ENCODE data around the gene ACVR1B. TPM values are rescaled to one million over a fixed set of nuclear protein-coding genes. Genes with fewer than 3 reads are reported as not detected.

Gene ACVR1B
- total RNA-seq, 1 donor from 2014 or later, result 34.9 TPM

DNA sequence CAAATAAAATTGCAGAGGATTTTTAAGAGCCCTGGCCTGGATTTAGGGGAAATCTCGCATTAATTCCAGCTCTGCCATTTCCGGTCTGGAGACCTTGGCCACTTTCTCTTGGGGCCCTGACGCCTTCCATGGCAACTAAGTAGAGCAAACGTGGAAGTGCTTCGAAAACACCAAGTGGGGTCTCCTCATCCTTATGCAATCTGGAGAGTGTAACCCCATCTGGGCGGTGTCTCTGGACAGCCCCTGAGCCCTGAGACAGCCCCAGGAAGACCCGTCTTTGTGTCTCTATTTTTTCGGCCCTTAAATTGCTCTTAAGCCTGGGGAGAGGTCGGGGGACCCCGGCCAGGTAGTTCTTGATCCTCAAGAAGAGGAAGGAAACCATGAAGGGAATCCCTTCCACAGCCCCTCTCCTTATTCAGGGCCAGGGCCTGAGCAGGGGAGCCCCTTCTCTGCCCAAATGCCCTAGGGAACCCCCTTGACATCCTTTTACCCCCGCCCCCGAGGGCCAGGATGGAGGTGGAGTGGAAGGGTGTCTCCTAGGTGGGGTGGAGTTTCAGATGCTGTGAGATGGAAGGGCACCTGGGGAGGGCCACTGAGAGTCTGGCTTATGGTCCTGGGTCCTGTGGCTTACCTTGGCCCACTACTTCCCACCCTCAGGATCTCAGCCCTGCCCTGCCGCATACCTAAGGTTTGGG, 82.1 kb downstream of the ACVR1B start:
- TF ChIP-seq, protein P1, sequence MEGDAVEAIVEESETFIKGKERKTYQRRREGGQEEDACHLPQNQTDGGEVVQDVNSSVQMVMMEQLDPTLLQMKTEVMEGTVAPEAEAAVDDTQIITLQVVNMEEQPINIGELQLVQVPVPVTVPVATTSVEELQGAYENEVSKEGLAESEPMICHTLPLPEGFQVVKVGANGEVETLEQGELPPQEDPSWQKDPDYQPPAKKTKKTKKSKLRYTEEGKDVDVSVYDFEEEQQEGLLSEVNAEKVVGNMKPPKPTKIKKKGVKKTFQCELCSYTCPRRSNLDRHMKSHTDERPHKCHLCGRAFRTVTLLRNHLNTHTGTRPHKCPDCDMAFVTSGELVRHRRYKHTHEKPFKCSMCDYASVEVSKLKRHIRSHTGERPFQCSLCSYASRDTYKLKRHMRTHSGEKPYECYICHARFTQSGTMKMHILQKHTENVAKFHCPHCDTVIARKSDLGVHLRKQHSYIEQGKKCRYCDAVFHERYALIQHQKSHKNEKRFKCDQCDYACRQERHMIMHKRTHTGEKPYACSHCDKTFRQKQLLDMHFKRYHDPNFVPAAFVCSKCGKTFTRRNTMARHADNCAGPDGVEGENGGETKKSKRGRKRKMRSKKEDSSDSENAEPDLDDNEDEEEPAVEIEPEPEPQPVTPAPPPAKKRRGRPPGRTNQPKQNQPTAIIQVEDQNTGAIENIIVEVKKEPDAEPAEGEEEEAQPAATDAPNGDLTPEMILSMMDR (IDR thresholded peaks at IDR 0.05), result no peak
- H3K9me3 ChIP-seq, result no peaks in the 10 kb centered on the region
- H3K4me1 ChIP-seq, result peaks cover 44% of the 10 kb centered on the region
- peak overlapping the region; percentile 95 for H3K27ac ChIP-seq
- peak in 1 of 2 donors; percentile 0 for ATAC-seq
- intact Hi-C loops (cut with DNase I), result no loop called here
- DNase-seq, result no peak
- peak overlapping the region; percentile 49 for H3K4me3 ChIP-seq
- no peaks in the 10 kb centered on the region for H3K36me3 ChIP-seq
- no peaks in the 10 kb centered on the region for H3K27me3 ChIP-seq (ENCODE audit: low read depth)

DNA sequence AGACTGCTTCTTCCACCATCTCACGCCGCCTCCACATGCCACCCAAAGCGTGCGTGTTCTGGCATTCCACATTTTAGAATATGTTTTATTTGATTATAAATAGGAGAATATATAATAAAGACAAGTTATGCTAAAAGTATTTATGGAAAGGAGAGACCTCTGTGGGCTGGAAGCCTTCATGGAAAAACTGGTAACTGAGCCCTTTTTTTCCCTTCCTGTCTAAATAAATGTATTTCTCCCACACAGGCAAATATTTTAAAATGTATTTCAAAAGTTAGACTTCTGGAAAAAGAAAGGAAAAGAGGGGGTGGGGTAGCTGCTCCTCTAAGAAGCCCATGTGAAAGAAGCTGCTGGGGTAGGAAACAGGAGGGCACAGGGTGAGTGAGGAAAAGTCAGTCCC, 83.7 kb downstream of the ACVR1B start:
- Histone ChIP-seq H3K27me3 (ENCODE audit: low read depth) (no peaks in the 10 kb centered on the region), H3K36me3 (no peaks in the 10 kb centered on the region), H3K4me3 (no peak overlapping the region), H3K4me1 (peaks cover 50% of the 10 kb centered on the region), H3K27ac (no peak overlapping the region), H3K9me3 (no peaks in the 10 kb centered on the region)
- DNase-seq, result no peak
- intact Hi-C loops (cut with DNase I), result no loop called here
- ATAC-seq, result no peak
- TF ChIP-seq, protein P1 (IDR thresholded peaks at IDR 0.05), result no peak

DNA sequence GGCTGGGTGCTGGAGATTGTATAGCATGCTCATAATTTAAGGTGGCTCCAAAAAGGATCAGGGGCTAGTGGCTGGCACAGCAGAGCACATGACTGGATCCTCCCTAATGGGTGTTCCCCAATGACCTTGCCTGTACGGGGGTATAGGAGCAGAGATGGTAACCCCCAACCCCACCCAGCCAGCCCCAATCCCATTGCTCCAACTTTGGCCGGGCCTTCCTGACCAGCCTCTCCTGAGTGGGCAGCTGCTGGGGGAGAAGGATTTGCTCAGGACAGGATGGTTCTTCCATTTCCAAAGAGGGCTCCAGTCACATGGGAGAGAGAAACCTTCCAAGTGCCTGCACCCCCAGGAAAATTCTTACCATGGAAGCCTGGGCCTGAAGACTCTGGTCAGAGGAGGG, 84.4 kb downstream of the ACVR1B start:
- peak overlapping the region; percentile 89 for H3K27ac ChIP-seq

DNA sequence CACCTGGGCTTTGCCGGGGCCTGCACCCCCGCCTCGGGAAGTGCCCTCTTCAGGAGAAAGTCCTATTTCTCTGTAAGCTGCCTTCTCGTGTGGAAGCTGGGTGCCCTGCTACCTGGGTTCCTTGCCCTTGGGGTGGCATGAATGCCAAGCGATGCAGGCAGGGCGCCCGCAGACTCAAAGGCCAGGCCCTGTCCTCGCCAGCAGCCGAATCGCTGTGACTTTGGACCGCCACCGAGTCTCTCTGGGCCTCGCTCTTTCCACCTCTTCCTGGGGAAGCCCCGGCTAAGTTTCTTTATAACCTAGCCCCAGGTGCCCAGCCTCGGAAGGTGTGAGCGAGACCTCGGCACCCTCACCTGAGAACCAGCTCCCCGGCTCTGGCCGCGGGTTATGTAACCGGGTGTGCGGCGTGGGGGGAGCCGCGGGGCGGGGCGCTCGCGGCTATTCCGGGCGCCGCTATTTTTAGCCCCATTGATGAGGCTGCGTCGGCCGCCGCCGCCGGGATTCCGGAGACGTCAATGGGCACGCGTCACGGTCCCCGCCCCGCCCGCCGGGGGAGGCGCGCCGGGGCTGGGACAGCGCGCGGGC, 85.2 kb downstream of the ACVR1B start:
- DNase-seq, result peak; percentile 92
- H3K9me3 ChIP-seq, result no peaks in the 10 kb centered on the region
- H3K27ac ChIP-seq, result peak overlapping the region; percentile 89
- peaks cover 54% of the 10 kb centered on the region for H3K4me1 ChIP-seq
- no peaks in the 10 kb centered on the region for H3K36me3 ChIP-seq
- intact Hi-C loops (cut with DNase I), result no loop called here
- peak; percentile 80 to 81 for ATAC-seq
- no peaks in the 10 kb centered on the region for H3K27me3 ChIP-seq (ENCODE audit: low read depth)
- peak overlapping the region; percentile 49 for H3K4me3 ChIP-seq
- TF ChIP-seq, protein P1 (IDR thresholded peaks at IDR 0.05), result no peak

More for the DNA sequence above, 84.4 kb downstream of the ACVR1B start:
- DNase-seq, result no peak
- TF ChIP-seq, protein P1 (IDR thresholded peaks at IDR 0.05), result no peak
- no peaks in the 10 kb centered on the region for H3K36me3 ChIP-seq
- intact Hi-C loops (cut with DNase I), result no loop called here
- no peaks in the 10 kb centered on the region for H3K9me3 ChIP-seq
- H3K27me3 ChIP-seq (ENCODE audit: low read depth), result no peaks in the 10 kb centered on the region
- no peak overlapping the region for H3K4me3 ChIP-seq
- peaks cover 50% of the 10 kb centered on the region for H3K4me1 ChIP-seq
- no peak for ATAC-seq

DNA sequence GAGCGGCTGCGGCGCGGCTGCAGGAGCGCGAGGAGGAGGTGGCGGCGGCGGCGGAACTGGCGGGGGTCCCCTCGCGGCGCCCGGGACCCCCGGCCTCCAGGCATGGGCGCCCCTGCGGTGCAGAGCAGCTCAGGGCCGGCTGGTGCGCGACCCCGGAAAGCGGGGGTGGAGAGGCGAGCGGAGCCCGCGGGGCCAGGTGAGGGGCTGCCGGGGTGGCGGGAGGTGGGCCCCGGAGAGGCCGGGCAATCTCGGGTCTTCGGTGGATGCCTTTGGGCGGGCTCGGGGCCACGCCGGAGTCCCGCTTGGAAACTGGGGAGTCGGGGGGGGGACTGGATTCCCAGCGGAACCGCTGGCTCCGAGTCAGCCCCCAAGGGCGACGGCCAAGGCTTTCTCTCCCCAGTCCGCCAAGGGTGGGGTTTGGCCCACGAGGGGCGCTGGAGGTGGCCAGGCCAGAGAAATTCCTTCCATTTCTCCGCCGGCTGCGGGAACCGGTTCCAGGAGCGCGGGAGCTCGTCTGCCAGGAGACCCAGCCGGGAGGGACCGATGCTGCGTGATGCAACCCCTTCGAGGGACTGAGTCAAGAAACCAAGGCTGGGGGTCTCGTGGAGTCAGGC, 85.9 kb downstream of the ACVR1B start:
- DNase-seq, result peak; percentile 66
- TF ChIP-seq, protein P1 (IDR thresholded peaks at IDR 0.05), result no peak
- H3K4me1 ChIP-seq, result peaks cover 52% of the 10 kb centered on the region
- H3K9me3 ChIP-seq, result no peaks in the 10 kb centered on the region
- peak in 1 of 2 donors; percentile 0 for ATAC-seq
- peak overlapping the region; percentile 85 for H3K27ac ChIP-seq
- H3K27me3 ChIP-seq (ENCODE audit: low read depth), result no peaks in the 10 kb centered on the region
- intact Hi-C loops (cut with DNase I), result no loop called here
- peak overlapping the region; percentile 65 for H3K4me3 ChIP-seq
- no peaks in the 10 kb centered on the region for H3K36me3 ChIP-seq
